Activated CD4-positive, alpha-beta memory T cell treated with anti-CD3 and anti-CD28 coated beads for 36 hours (primary cell): ENCODE results near the gene FAM131A. TPM values are rescaled to one million over a fixed set of nuclear protein-coding genes. Genes with fewer than 3 reads are reported as not detected.

Experiments
- CTCF ChIA-PET: fragments of 350-600 bp; sonication (Branson Sonifier 250); formaldehyde crosslinking; loops from one replicate; lab custom pipeline; 2021; ENCODE audit warnings: antibody characterized with exemption, inconsistent platforms; lab: Charles Lee
- POLR2A ChIA-PET: fragments of 350-600 bp; sonication (Branson Sonifier 250); formaldehyde crosslinking; loops from one replicate; lab custom pipeline; 2021; ENCODE audit warnings: antibody characterized with exemption; lab: Charles Lee
- DNase-seq: peaks from one replicate; pipeline ENCODE4 v3.0.0-alpha.2; 2020
- H3K27ac Mint-ChIP-seq: one replicate; pipeline ENCODE4 v1.8.0; 2021; ENCODE audit warnings: mixed read lengths
- H3K27me3 Mint-ChIP-seq: one replicate; pipeline ENCODE4 v1.8.0; 2021; ENCODE audit warnings: mixed read lengths
- H3K36me3 Mint-ChIP-seq: one replicate; pipeline ENCODE4 v1.8.0; 2021; ENCODE audit warnings: mixed read lengths
- H3K4me1 Mint-ChIP-seq: one replicate; pipeline ENCODE4 v1.8.0; 2021; ENCODE audit warnings: low read depth, mixed read lengths
- H3K4me3 Mint-ChIP-seq: one replicate; pipeline ENCODE4 v1.8.0; 2021; ENCODE audit warnings: mild to moderate bottlenecking, mixed read lengths
- H3K9me3 Mint-ChIP-seq: one replicate; pipeline ENCODE4 v1.8.0; 2021; ENCODE audit warnings: mixed read lengths
- intact Hi-C: fragments of 100-400 bp; cut with micrococcal nuclease; formaldehyde crosslinking; loops from one replicate; pipeline ENCODE4 v1.15.1; 2023
- total RNA-seq, 2 experiments: library from RNA; stranded (reverse); gene quantifications; one replicate each; pipeline ENCODE4 v1.2.3, GENCODE V29; 2021

Gene FAM131A
- total RNA-seq, 2 experiments from 2014 or later = 7.0 to 8.9 TPM

DNA sequence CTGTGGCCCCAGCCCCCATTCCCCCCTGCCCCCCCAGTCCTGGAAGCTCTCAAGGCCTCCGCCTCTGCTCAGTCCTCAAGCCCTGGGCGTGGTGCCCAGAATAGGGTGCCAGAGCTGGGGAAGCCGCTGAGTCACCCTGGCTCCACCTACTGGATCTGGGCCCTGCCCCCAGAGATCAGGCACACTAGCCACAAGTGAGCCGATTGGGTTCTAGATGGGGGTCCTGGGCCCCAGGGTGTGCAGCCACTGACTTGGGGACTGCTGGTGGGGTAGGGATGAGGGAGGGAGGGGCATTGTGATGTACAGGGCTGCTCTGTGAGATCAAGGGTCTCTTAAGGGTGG lies 17.3 kb upstream of the FAM131A start:
- H3K36me3 Mint-ChIP-seq = peaks cover 73% of the 10 kb centered on the region
- H3K27me3 Mint-ChIP-seq = no peaks in the 10 kb centered on the region
- H3K27ac Mint-ChIP-seq = peak overlapping the region; percentile 33
- H3K9me3 Mint-ChIP-seq = no peaks in the 10 kb centered on the region
- ChIA-PET CTCF (no interaction called here), POLR2A (interaction anchor here (1.2 kb wide), 2 partner anchors 11 to 42 kb away, joined by 3 read pairs; partner anchors contain the start of genes CLCN2 and POLR2H)
- no peak overlapping the region for H3K4me3 Mint-ChIP-seq
- H3K4me1 Mint-ChIP-seq = peaks cover 49% of the 10 kb centered on the region
- peak; percentile 59 for DNase-seq
- intact Hi-C loops = no loop called here

DNA sequence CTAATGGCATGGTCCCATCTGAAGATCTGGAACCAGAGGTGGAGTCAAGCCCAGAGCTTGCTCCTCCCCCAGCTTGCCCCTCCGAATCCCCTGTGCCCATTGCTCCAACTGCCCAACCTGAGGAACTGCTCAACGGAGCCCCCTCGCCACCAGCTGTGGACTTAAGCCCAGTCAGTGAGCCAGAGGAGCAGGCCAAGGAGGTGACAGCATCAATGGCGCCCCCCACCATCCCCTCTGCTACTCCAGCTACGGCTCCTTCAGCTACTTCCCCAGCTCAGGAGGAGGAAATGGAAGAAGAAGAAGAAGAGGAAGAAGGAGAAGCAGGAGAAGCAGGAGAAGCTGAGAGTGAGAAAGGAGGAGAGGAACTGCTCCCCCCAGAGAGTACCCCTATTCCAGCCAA lies 15.7 kb upstream of the FAM131A start:
- Mint-ChIP-seq H3K36me3 (peaks cover 78% of the 10 kb centered on the region), H3K27ac (no peak overlapping the region), H3K4me3 (no peak overlapping the region), H3K27me3 (no peaks in the 10 kb centered on the region), H3K9me3 (no peaks in the 10 kb centered on the region), H3K4me1 (peaks cover 49% of the 10 kb centered on the region)
- CTCF ChIA-PET = no interaction called here
- no peak for DNase-seq
- POLR2A ChIA-PET = no interaction called here
- intact Hi-C loops = no loop called here

DNA sequence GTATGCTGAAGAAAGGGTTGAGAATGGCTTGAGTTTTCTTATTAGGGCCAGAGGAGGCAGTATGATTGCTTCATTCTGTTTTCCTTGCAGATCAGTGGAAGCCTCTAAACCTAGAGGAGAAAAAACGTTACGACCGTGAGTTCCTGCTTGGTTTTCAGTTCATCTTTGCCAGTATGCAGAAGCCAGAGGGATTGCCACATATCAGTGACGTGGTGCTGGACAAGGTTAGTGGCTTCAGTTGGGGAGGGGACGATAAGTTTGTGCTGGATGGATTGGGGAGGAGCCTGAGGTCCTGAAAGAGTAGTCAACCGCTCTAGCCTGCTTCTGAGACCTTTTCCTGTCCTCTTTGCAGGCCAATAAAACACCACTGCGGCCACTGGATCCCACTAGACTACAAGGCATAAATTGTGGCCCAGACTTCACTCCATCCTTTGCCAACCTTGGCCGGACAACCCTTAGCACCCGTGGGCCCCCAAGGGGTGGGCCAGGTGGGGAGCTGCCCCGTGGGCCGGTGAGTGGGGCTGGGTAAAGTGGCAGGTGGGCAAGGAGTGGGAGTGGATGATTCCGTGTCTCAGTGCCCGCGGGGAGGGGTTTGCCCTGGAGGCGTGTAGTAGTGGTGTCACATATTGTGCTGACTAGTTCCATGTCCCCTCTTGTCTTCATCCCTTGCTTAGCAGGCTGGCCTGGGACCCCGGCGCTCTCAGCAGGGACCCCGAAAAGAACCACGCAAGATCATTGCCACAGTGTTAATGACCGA lies 14.5 kb upstream of the FAM131A start:
- no peak for DNase-seq
- ChIA-PET POLR2A (no interaction called here), CTCF (no interaction called here)
- H3K9me3 Mint-ChIP-seq = no peaks in the 10 kb centered on the region
- H3K4me3 Mint-ChIP-seq = no peak overlapping the region
- no peaks in the 10 kb centered on the region for H3K27me3 Mint-ChIP-seq
- intact Hi-C loops = no loop called here
- H3K4me1 Mint-ChIP-seq = peaks cover 37% of the 10 kb centered on the region
- H3K27ac Mint-ChIP-seq = no peak overlapping the region
- peaks cover 80% of the 10 kb centered on the region for H3K36me3 Mint-ChIP-seq

DNA sequence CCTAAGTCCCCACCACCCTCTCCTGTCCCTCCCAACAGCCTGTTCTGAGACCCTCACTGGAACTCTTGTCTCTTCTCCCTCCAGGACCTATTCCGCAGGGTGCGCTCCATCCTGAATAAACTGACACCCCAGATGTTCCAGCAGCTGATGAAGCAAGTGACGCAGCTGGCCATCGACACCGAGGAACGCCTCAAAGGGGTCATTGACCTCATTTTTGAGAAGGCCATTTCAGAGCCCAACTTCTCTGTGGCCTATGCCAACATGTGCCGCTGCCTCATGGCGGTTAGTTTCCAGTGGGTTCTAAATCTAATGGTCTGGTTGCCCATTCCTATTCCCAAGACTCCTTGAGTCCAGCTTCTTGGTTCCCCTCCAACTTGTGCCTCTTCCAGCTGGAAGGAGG lies 13.7 kb upstream of the FAM131A start:
- no peaks in the 10 kb centered on the region for H3K27me3 Mint-ChIP-seq
- no peak overlapping the region for H3K4me3 Mint-ChIP-seq
- ChIA-PET POLR2A (no interaction called here), CTCF (no interaction called here)
- peaks cover 35% of the 10 kb centered on the region for H3K4me1 Mint-ChIP-seq
- H3K9me3 Mint-ChIP-seq = no peaks in the 10 kb centered on the region
- intact Hi-C loops = no loop called here
- peaks cover 84% of the 10 kb centered on the region for H3K36me3 Mint-ChIP-seq
- DNase-seq = no peak
- no peak overlapping the region for H3K27ac Mint-ChIP-seq

DNA sequence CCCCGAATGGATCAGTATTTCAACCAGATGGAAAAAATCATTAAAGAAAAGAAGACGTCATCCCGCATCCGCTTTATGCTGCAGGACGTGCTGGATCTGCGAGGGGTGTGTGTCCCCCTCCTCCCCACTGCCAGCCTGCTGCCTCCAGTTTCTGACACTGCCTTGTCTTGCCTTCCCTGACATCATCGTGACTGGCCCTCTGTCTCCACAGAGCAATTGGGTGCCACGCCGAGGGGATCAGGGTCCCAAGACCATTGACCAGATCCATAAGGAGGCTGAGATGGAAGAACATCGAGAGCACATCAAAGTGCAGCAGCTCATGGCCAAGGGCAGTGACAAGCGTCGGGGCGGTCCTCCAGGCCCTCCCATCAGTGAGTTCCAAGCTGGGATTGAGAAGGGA lies 12.1 kb upstream of the FAM131A start:
- peak overlapping the region; percentile 69 for H3K27ac Mint-ChIP-seq
- intact Hi-C loops = loop anchor here (1.0 kb wide), 1 partner anchor 10 kb away; no protein-coding TSS in a partner anchor
- POLR2A ChIA-PET = interaction anchor here (1.0 to 3.8 kb wide), 3 partner anchors 10 to 12 kb away, joined by 3 to 10 read pairs (median 5); partner anchors contain the start of gene FAM131A

DNA sequence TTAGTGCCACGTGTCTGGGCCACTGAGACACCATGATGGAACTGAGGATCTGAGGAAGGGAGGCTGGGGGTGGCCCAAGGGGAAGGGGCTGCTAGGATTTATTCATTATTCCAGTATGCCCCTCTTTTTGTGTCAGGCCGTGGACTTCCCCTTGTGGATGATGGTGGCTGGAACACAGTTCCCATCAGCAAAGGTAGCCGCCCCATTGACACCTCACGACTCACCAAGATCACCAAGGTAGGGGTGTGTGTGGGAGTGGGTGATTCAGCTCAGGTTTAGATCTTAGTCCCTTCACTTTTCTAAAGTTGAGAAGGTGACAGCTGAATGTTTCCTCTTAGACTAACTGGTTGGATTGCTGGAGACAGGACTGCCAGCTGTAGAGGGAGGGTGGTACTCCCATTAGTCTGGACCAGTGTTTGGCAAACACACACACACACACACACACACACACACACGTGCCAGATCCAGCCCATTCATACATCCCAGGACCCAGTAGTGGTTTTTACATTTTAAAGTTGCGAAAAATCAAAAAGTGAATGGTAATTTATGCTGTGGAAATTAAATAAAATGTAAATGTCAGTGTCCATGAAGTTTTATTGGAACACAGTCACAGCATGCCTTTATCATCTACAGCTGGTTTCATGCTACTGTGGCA lies 11.6 kb upstream of the FAM131A start:
- Mint-ChIP-seq H3K27me3 (no peaks in the 10 kb centered on the region), H3K4me1 (peaks cover 25% of the 10 kb centered on the region), H3K4me3 (no peak overlapping the region), H3K9me3 (no peaks in the 10 kb centered on the region), H3K36me3 (peaks cover 87% of the 10 kb centered on the region), H3K27ac (peak overlapping the region; percentile 69)
- POLR2A ChIA-PET = interaction anchor here (1.0 to 3.8 kb wide), 3 partner anchors 9 to 11 kb away, joined by 3 to 10 read pairs (median 5); partner anchors contain the start of gene FAM131A
- intact Hi-C loops = loop anchor here (1.0 kb wide), 1 partner anchor 9 kb away; no protein-coding TSS in a partner anchor
- DNase-seq = peak; percentile 65
- CTCF ChIA-PET = interaction anchor here (1.5 kb wide), 2 partner anchors 28 to 46 kb away, joined by 3 to 6 read pairs; no protein-coding TSS in a partner anchor

More for the DNA sequence above, 12.1 kb upstream of the FAM131A start:
- no peak overlapping the region for H3K4me3 Mint-ChIP-seq
- no peaks in the 10 kb centered on the region for H3K9me3 Mint-ChIP-seq
- peaks cover 89% of the 10 kb centered on the region for H3K36me3 Mint-ChIP-seq
- H3K27me3 Mint-ChIP-seq = no peaks in the 10 kb centered on the region
- CTCF ChIA-PET = no interaction called here
- no peak for DNase-seq
- H3K4me1 Mint-ChIP-seq = peaks cover 27% of the 10 kb centered on the region

DNA sequence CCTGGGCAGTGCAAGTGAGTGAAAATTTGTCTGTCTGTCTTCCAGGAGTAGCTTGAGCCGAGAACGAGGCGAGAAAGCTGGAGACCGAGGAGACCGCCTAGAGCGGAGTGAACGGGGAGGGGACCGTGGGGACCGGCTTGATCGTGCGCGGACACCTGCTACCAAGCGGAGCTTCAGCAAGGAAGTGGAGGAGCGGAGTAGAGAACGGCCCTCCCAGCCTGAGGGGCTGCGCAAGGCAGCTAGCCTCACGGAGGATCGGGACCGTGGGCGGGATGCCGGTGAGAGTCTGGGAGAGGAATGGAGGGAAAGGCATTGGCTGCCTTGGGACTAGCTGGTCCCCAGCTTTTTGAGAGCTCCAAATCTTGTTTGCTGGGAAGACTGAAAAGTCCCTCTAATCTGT lies 10.2 kb upstream of the FAM131A start:
- no peak overlapping the region for H3K27ac Mint-ChIP-seq
- H3K27me3 Mint-ChIP-seq = no peaks in the 10 kb centered on the region
- peaks cover 89% of the 10 kb centered on the region for H3K36me3 Mint-ChIP-seq
- peaks cover 25% of the 10 kb centered on the region for H3K4me1 Mint-ChIP-seq
- ChIA-PET CTCF (interaction anchor here (0.5 to 1.5 kb wide), 3 partner anchors 27 to 134 kb away, joined by 3 to 6 read pairs (median 3); no protein-coding TSS in a partner anchor), POLR2A (interaction anchor here (1.0 to 3.8 kb wide), 3 partner anchors 8 to 10 kb away, joined by 3 to 10 read pairs (median 3); partner anchors contain the start of gene FAM131A)
- no peak for DNase-seq
- intact Hi-C loops = no loop called here
- no peaks in the 10 kb centered on the region for H3K9me3 Mint-ChIP-seq
- H3K4me3 Mint-ChIP-seq = no peak overlapping the region

DNA sequence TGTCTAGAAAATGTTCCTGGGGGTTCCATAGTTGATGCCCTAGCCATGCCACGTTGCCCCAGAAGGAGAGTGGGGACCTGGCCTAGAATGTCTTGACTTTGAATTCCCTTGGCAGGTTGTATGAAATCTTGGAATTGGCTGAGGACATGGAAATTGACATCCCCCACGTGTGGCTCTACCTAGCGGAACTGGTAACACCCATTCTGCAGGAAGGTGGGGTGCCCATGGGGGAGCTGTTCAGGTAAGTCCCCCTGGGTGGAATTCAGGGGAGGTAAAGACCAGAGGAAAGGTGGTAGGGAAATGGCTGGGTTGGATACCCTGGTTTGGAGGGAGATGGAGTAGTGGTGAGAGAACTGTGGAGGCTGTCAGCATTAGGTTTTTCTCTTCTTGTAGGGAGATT lies 8.9 kb upstream of the FAM131A start:
- peaks cover 37% of the 10 kb centered on the region for H3K4me1 Mint-ChIP-seq
- peaks cover 86% of the 10 kb centered on the region for H3K36me3 Mint-ChIP-seq
- intact Hi-C loops = no loop called here
- CTCF ChIA-PET = no interaction called here
- no peak overlapping the region for H3K4me3 Mint-ChIP-seq
- POLR2A ChIA-PET = interaction anchor here (0.9 to 3.8 kb wide), 2 partner anchors 8 to 23 kb away, joined by 3 to 10 read pairs; partner anchors contain the start of gene FAM131A
- DNase-seq = no peak
- H3K9me3 Mint-ChIP-seq = no peaks in the 10 kb centered on the region
- H3K27me3 Mint-ChIP-seq = no peaks in the 10 kb centered on the region
- H3K27ac Mint-ChIP-seq = no peak overlapping the region

DNA sequence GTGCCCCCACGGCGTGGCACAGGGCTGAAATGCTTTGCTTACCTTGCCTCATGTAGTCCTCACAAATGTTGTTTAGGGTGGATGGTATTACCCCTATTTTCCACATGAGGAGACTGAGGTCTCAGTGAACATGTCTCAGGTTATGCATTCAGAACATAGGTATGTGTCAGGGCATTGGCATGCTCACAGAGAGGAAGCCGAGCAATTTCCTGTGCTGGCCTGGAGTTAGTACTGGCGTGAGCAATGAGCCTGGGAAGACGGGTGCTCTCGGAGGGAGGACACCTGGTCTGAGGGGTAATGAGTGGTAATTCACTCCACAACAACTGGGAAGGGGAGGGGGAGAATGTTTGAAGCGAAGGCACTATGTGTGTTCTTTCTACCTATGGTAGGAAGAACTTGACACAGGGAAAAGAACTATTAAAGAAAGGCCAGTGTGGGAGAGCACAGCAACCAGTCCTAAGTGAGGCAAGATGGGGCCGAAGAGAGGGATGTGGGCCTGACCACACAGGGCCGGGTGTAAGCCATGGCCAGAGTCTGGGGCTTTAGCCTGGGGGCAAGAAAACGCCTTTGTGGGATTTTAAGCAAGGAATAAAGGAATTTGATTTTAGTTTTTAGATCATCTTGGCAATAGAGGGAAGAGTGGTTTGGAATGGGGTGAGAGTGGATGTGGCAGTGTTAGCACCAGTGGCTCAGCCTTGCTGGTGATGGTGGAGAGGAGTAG lies 4.9 kb upstream of the FAM131A start:
- Mint-ChIP-seq H3K4me1 (peaks cover 49% of the 10 kb centered on the region), H3K27me3 (no peaks in the 10 kb centered on the region), H3K27ac (peak overlapping the region; percentile 76), H3K4me3 (no peak overlapping the region), H3K36me3 (peaks cover 55% of the 10 kb centered on the region), H3K9me3 (no peaks in the 10 kb centered on the region)
- intact Hi-C loops = no loop called here
- CTCF ChIA-PET = no interaction called here
- no peak for DNase-seq
- POLR2A ChIA-PET = no interaction called here

DNA sequence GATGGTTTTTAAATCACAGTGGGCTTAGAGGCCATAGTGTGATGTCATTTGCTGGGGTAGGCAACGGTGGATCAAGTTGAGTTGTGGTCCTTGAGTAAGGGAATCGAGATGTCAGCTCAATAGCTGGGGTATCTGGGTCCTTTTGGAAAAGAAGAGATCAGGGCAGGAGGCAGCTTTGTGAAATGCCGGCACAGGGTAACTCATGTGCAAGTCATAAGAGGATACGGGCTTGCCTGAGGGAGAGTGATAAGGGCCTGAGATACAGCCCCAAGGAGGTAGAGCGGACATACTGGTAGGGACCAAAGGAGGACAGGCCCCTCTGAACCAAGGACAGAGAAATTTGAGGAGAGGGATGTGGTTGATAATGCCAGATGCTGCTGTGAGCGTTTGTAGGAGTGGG lies 4.2 kb upstream of the FAM131A start:
- no peak for DNase-seq
- ChIA-PET CTCF (interaction anchor here (0.6 kb wide), 1 partner anchor 46 kb away, joined by 4 read pairs; no protein-coding TSS in a partner anchor), POLR2A (no interaction called here)
- no peaks in the 10 kb centered on the region for H3K9me3 Mint-ChIP-seq
- no peak overlapping the region for H3K4me3 Mint-ChIP-seq
- H3K27me3 Mint-ChIP-seq = no peaks in the 10 kb centered on the region
- intact Hi-C loops = no loop called here
- peaks cover 54% of the 10 kb centered on the region for H3K4me1 Mint-ChIP-seq
- peaks cover 49% of the 10 kb centered on the region for H3K36me3 Mint-ChIP-seq
- peak overlapping the region; percentile 76 for H3K27ac Mint-ChIP-seq

DNA sequence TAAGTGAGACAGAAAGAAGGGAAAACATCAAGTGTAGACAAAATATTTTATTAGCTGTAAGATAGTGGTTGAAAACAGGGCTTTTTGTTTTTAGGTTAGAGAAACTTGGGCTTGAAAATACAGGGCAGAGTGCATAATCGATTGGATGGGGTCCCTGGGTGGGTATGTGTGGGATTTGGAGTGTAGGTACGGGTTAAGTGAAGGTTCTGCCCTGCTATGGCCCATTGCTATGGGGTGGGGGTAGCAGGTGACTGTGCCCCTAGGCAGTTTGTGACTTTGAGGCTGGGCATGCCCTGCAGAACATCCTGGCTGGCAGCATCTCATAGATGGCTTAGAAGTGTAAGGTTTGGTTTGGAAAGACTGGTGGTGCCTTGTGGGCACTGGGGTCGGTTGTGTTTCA lies 3.7 kb upstream of the FAM131A start:
- ChIA-PET CTCF (interaction anchor here (0.6 kb wide), 1 partner anchor 47 kb away, joined by 4 read pairs; no protein-coding TSS in a partner anchor), POLR2A (no interaction called here)
- intact Hi-C loops = no loop called here
- Mint-ChIP-seq H3K27me3 (no peaks in the 10 kb centered on the region), H3K9me3 (no peaks in the 10 kb centered on the region), H3K4me1 (peaks cover 54% of the 10 kb centered on the region), H3K36me3 (peaks cover 44% of the 10 kb centered on the region), H3K4me3 (no peak overlapping the region), H3K27ac (peak overlapping the region; percentile 76)
- no peak for DNase-seq
